ENCODE data around the gene AGRN.

AGRN gene

DNA sequence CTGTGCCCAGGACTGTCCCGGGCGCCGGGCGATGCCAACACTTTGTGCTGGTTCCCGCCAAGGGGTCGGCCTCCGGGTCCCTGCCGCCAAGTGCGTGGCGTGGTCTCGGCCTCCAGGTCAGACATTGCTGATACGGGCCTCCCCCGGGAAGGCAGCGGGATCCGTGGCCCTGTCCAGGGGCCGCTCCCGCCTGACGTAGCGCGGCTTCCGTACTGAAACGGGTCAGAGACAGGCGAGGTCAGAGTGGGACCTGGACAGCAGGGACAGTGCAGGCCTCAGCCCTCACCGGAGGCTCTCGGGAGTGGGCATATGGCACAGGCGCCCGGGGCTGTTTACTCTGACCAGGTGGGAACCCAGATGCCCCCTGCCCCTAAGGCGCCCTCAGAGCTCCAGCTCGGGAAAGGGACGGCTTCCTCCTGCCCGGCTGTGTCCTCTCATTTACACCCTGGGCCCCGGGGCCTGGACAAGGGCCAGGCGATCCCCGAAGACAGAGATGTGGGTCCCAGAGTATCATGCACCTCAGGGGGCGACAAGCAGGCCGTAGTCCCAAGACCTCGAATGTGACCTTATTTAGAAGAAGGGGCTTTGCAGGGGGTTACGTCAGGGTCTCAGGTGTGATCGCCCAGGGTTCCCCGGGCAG lies 63.0 kb downstream of the AGRN start:
- no peak for DNase-seq

DNA sequence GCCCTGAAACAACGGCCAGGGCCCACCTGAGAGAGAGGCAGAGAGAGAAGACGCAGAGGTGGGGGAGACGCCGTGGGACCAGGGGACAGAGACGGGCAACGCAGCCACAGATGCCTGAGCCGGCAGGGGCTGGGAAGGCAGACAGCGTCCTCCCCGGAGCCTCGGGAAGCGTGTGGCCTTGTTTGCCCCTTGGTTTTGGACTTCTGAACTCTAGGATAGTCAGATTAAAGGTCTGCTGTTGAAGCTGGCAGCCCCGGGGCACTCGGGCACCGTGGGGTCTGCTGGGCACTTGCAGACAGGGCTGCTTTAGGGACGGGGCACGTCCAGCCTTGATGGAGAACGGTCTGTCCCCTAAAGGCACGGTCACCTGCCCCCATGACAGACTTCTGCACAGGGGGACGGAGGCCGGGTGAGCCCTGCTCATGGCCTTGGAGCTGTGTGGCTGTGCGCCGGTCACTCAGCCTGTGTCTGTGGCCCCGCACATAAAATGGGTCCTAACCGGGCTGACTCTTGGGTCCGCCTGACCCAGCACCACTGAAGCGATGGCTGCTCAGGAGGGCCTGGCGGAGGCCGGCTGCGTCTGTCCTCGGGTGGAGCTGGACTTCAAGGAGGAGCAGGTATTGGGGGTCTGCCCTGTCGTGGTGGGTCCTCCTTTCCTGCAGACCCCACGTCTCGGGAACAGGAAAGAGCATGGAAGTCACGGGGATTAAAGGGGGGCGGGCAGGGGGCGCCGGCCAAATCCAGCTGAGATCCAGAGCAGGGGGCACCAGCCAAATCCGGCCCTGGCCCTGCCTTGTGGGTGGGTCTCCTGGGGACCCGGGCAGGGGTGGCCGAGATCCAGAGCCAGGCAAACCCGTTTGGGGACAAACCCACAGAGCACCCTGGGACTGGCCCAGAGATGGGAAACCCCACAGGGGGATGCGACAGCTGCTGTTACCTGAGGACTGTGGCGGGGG lies 63.8 kb downstream of the AGRN start:
- DNase-seq: no peak

DNA sequence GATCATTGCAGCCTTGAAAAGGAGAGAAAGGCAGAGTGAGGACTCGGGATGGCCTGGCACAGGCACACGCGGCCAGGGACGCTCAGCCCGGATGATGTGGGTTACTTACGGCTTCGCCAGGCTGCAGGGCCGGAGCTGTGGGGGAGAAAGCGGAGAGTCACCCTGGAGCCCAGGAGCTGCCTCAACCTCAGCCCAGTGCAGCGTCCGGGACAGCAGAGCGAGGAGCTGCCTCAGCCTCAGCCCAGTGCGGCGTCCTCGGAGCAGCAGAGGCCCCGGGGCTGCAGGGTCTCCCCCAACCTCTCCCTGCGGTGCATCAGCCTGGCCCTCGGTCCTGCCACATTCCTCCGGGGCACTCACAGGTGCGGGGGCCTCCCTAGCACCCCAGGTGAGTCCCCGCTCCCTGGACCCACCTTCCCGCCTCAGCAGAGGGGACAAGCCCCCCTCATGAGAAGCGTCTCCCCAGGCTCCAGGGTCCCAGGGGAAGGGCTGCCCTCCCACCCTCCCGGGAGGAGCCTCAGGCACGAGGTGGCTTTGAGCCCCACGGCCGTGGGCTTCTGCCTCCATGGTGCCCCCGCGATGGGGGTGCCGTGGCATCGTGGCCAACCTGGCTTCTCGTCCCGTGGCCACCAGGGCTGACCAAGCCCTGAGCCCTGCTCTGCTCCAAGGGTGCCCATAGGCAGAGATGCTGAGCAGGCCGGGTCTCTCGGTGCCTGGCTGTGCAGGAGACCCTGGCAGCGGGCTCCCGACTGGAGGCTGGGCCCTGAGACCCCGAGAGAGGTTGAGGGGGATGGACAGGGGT lies 64.7 kb downstream of the AGRN start:
- DNase-seq: no peak

DNA sequence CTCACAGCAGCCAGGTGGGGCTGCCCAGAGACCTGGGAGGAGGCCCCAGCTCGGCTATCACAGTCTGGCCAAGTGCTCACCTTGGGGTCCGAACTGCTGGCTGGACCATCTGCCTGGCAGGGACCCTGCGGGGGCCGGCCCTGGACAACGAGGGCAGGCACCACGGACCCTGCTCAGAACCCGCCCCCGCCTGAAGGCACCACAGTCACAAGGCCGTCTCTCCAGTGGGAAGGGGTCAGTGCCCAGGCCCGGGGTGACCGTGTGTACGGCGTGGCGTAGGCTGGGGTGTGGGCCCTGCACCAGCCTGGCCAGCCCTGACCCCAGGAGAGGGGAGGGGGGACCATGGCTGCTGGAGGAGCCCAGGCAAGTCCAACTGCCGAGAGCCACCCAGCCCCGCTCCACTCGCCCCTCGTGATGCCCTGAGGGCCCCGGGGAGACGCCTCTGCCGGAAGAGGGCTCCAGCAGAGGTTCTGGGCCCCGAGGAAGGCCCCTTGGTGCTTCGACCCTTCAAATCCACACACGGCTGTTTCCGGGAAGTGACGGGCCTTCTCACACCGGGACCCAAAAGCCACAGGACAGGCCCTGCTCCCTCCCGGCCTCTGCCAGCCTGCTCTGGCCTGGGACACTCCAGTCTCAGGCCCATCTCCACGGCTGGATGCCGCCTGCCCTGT lies 65.4 kb downstream of the AGRN start:
- no peak for DNase-seq

DNA sequence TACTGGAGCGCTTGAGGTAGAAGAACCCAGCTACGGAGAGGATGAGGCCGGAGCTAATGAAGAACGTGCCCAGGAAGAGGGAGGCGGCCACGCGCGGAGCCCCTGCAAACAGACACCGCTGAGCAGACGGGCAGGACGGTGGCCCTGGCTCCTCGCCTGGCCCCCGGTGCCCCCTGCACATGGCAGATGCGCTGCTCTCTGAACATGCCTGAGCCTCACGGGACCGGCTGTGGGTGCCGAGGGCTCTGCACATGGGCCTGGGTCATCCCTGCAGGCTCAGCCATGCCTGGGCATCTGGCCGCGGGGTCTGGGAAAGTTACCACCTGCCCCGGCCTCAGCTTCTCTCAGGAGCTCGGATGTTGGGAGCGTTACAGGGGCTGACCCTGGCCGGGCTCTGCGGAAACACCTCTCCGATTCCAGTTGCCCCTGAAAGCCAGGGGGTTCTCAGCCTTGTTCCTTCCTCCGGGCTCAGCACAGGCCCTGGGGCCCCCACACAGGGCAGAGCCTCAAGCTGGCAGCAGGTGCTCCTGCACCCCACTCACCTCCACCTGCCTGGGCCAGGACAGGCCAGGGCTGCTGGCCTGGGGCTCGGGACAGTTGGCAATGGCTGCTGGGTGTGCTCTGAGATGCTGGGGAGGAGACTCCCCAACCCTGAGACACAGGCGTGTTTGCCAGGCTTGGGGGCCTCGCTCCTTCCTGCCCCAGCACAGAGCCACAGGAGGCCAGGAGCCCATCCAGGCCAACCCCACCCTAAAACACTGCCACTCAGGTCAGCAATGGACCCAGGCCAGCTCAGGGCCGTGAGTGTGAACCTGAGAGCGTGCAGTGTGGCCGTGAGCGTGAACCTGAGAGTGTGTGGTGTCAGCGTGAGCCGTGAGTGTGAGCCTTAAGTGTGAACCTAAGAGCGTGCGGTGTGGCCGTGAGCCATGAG lies 66.3 kb downstream of the AGRN start:
- no peak for DNase-seq

DNA sequence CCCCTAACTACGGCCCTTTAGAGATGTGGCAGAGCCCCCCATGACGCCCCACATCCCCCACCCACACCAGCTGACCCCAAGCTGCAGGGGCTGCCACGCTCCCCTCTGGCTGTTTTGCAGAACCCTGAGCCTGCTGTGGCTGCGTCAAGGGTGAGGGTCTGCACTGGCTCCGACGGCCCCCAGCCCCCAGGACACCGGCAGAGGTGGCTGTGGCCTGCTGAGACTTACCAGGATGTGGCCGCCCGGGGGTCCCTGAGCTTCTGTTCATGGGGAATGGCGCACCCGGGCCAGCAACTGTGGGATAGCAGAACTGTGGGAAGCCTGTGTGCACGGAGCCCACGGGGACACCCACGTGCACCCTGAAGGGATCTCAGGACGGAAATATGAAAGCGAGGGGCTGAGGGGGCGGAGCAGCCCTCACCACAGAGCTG lies 67.0 kb downstream of the AGRN start:
- DNase-seq: no peak

DNA sequence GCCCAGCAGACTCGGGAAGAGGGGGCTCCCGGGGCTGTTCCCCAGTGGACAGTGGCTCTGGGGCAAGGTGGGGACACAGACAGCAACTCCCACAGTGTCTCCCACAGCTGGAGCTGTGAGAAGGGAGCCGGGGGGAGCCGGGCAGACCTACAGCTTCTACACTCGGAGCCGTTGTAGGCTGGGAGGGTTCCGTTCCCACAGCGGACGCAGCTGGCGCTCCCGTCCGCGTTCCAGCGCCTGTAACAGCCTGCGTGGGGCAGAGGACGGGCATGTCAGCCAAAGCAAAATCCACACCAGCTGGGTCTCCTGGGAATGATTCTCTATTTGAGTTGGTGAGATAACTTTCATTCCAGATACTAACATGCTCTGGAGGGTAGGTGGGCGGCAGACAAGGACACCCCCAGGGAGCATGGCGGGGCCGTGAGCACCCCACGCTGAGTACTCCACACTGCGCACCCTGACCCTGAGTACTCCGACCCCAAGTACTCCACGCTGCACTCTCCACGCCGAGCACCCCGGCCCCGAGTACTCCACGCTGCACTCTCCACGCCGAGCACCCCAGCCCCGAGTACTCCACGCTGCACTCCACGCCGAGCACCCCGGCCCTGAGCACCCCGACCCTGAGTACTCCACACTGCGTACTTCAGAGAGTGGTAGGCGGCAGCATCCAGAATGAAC lies 67.6 kb downstream of the AGRN start:
- no peak for DNase-seq

DNA sequence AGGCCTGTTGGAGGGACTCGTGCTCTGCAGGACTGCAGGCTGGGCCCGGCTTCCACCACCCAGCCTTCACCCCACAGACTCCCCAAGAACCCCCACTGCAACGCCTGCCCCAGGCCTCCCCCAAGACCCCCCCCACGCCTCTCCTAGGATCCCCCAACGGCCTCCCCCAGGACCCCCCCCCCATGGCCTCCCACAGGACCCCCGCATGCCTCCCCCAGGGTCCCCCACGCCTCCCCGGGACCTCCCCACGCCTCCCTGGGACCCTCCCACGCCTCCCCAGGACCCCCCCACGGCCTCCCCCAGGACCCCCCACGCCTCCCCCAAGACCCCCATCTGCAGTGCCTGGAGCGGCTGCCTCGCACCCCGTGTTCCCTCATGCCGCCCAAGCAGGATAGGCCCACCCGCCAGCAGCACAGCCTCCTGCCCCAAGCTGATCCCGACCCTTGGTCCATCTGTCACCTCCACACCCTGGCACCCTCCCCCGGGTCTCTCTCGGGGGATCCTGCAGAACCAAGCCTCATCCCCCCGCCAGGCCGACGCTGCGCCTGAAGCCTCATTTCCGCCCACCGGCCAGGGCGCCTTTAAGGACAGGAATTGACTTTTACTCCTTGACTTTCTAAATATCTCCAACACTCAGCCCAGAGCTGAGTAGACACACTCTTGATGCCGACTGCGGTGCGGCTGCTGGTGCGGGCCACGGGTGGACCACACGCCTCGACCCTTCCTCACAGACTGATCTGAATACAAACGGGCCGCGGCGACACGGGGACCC lies 68.3 kb downstream of the AGRN start:
- no peak for DNase-seq

DNA sequence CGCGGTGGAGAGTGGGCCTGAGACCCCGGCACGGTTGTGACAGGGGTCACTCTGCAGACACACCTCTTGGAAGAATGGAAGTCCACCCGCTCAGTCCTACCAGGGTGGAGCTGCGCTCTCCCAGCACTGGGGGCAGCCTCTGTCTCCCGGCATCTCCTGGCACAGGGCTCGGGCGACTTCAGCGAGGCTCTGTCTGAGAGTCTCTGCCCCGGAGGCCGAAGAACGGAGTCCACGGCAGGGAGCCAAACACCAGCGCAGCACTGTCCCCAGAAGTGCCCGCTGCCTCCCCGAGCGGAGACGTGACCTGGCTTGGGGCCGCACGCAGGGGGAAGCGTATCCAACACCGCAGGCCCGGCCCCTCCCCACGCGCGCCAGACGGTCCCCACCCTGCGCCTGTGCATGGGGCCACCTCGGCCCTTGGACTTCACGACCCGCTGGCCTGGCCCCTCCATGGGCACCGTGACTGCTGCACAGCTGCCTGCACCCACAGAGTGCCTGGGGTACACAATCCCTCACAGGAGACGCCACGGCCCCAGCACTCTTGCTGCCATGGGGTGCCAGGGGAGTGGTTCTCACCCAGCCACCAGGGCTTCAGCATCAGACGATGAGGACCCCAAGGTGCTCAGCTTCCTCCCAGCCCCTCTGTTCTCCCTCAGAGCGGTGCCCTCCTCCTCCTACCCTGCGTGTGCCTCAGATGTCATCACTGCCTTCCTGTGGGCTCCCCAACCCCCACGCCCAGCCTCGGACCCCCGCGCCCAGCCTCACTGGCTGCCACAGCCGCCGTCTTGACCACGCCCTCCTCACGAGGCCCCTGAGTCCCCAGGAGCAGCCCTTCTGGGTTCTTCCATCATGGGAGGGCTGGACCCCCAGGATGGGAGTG lies 69.1 kb downstream of the AGRN start:
- DNase-seq: no peak

DNA sequence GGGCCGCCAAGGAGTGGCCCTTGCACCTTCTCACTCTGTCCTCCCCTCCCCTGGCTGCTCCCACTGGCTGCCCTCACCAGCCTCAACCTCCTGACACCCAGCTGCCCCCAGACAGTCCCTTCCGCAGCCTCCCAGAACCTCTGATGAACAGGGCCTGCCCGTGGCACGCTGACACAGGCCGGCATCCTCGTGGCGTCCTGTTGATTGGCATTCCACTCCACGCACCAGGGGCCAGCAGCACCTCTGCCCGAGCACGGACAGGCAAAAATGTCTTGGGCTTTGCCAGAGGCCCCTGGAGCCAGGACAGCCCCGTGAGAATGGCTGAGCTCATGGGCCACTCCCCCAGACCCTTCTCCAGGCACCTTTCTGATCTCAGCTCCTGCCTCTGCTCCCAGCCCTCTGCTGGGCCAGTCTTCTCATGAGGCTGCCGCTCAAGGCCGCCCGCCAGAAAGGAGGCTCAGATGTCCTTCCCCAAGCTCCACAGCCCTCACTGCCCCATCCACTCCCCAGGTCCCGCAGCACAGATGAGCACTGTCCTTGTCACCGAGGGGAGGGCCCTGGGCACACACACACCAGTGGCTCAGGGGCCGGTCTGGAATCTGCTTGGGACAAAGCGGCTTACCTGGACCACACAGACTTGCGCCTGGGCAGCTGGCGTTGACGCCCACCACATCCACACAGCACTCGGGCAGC lies 70.0 kb downstream of the AGRN start:
- no peak for DNase-seq

DNA sequence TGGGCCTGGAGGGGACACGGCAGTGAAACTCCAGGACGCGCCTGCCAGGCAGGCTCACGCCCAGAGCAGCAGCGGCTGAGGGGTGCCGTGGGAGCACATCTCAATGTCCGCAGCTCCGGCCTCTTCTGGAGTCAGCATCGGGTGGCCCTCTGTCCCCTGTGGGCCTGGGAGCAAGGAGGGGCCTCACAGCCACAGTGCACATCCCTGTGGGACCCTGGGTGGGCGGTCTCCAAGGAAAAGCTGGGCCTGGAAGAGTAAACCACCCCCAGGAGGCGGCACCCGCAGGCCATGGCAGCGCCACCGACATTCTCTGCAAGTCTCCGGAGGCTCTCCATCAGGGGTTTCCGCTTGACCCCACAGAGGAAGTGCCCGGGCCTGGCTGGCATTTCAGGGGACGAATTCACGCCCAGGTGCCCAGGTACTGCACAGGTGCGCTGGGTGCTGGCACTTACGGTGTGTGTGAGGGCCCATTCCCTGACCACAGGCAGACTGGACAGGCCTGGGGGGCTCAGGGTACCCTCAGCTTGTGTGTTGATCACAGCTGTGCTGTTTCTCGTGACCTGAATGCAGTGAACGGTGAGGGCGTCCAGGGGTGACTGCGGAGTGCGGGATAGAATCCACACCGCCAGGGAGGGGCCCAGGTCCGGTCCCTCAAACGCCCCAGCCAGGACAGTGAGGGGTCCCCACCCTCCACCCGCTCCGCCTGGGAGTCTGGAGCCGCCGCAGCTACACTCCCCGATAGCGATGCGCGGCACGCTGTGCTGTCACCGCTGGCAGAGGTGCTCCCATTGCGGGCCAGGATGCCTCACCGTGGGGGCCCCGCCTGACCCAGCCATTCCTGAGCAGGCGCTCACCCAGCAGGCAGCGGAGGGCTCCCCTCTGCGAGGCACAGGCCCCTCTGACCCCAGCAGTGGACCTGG lies 70.8 kb downstream of the AGRN start:
- no peak for DNase-seq

DNA sequence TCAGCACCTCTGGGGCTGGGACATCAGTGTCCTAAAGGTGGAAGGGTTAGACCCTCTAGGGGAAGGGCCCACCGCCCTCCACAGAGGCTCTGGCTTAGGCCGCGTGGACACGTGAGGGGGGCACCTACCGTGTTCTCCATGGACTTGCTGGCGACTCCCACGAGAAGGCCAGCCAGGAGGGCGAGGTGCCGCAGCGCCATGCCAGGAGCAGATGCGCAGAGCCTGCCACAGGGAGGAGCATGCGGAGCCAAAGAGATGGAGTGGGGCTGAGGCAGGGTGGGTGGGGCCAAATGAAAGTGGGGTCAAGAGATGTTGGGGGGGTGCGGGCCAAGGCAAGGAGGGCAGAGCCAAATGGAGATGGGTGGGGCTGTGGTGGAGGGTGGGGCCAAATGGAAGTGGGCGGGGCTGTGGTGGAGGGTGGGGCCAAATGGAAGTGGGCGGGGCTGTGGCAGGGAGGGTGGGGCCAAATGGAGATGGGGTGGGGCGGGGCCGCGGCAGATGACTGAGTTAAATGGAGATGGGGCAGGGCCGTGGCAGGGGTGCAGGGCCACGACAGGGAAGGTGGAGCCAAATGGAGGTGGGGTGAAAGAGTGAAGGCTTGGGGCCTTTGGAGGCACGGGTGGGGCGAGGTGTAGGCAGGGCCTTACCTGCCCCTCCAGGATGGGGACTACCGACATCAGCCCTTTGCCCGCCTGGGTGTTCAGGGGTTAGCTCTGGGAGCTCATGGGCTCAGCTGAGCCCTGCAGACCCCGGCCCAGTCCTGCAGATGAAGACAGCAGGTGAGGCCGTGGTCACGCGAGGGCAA lies 71.6 kb downstream of the AGRN start:
- no peak for DNase-seq

DNA sequence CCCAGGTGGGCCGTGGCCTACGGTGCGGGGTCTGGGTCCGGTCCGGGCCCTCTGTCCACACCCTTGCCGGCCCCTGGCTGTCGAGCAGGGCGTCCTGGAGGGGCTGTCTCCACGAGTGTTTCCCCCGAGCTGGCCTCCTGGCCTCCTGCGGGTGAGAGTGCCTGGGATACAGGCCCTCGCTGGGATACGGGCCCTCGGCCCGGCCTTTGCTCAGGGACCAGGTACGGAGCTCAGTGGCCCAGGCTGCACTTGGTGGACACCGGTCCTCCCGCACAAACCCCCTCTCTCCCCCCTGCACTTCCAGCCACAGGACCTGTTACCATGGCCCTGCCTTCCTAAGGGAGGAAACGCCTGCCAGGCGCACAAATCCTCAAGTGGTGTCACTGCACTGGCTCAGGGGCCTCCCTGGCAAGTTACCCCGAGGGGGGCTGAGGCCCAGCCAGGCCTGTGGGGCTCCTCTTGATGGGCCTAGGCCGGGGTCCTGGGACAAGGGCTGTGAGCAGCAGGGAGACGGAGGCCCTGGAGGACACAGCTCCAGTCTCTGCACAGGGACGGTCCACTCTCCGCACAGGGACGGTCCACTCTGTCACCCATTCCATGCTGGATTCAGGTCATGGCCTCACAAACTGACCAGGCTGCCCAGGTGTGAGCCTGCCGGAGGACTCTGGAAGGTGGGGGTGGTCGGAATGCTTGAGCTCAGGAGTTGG lies 72.4 kb downstream of the AGRN start:
- DNase-seq: no peak

DNA sequence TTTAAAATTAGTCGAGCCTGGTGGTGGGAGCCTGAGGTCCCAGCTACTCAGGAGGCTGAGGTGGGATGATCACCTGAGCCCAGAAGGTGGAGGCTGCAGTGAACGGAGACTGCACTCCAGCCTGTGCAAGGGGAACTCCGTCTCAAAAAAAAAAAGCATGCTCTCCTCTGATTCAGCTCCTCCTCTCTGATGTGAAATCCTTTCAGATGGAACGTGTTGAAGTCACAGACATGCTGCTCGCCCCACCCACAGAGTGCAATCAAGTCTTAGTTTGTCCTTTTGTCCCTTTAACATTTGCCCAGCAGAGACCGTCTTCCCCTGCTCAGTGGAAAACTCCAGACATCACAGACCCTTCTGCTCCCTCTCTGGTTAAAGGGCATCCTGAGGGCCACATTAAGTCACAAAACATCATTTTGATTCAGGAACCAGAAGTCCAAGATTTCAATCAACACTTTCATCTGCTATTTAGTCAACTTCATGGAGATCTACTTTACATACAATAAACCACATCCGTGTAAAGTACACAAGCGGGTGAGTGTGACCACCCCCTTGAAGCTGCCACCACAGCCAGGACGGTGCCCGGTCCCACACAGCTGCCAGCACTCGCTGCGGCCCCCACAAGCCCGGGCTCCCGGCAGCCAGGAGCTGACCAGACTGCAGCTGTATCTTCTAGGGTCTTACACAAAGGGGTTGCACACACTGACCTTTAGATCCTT lies 73.1 kb downstream of the AGRN start:
- no peak for DNase-seq

DNA sequence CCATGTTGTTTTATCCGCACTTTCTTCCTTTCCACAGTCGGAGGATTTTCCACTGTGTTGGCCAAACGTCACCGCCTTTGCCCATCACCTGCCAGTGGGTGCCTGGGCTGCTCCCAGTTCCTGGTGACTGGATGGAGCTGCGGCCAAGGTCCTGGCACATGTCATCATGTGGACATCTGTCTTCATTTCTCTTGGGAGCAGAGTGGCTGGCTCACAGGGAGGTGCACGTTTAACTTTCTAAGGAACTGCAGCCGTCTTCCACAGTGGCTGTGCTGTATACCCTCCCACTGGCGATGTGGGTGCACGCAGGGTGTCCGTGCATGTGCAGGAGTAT lies 73.7 kb downstream of the AGRN start:
- no peak for DNase-seq

All from central memory CD4-positive, alpha-beta T cell (primary cell).